GM12801 (cell line): ENCODE results near the gene METTL8.

ENCODE experiments used
- TF ChIP-seq, protein P1 (sequence below): IDR thresholded peaks from one replicate; pipeline ENCODE4 v1.5.1; 2011; ENCODE audit warnings: control low read depth; ENCODE audit not compliant: insufficient read length; ENCODE audit errors: extremely low read depth

METTL8 gene

DNA sequence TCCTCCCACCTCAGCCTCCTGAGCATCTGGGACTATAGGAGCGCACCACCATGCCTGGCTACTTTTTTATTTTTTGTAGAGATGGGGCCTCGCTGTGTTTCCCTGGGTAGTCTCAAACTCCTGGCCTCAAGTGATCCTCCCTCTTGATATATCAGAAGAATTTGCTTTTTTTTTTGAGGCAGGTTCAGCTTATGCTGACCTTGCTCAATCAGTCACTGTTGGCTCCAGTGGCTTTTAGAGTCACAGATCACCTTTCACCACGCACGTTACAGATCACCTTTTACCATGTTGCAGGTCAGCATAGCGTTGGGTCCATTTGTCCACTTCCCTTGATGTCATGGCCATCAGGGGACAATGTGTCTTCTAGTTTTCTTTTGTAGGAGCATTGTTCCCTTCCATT, 36.3 kb upstream of the METTL8 start:
- TF ChIP-seq, protein P1, sequence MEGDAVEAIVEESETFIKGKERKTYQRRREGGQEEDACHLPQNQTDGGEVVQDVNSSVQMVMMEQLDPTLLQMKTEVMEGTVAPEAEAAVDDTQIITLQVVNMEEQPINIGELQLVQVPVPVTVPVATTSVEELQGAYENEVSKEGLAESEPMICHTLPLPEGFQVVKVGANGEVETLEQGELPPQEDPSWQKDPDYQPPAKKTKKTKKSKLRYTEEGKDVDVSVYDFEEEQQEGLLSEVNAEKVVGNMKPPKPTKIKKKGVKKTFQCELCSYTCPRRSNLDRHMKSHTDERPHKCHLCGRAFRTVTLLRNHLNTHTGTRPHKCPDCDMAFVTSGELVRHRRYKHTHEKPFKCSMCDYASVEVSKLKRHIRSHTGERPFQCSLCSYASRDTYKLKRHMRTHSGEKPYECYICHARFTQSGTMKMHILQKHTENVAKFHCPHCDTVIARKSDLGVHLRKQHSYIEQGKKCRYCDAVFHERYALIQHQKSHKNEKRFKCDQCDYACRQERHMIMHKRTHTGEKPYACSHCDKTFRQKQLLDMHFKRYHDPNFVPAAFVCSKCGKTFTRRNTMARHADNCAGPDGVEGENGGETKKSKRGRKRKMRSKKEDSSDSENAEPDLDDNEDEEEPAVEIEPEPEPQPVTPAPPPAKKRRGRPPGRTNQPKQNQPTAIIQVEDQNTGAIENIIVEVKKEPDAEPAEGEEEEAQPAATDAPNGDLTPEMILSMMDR = no peak

DNA sequence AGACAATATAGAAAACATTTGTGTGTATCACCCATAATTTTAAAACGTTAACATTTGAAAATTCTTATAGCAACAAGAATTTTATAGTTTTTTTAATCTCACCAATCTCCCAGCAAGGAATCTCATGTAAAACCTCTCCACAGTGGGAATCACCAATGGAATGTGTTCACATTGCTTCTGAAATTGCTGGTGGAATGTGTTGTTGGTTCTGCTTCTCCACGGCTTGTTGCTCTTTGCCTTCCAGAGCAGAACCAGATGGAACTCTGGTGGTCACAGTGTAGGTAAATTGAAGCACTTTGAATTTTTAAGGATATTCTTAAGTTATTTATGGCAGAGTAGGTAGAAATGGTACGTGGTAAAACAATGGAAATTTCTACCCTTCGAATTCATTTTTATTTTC, 35.4 kb upstream of the METTL8 start:
- TF ChIP-seq, protein P1 = no peak

DNA sequence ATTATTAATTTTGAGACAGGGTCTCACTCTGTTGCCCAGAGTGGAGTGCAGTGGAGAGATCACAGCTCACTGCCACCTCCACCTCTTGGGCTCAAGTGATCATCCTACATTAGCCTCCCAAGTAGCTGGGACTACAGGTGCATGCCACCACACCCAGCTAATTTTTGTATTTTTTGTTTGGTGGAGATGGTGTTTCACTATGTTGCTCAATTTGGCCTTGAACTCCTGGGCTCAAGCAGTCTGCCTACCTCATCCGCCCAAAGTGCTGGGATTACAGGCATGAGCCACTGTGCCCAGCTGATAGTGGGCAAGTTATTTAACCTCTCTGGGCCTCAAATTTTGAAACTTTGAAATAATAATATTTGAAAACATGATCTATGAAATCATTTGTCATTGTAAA, 26.7 kb upstream of the METTL8 start:
- TF ChIP-seq, protein P1 = no peak

DNA sequence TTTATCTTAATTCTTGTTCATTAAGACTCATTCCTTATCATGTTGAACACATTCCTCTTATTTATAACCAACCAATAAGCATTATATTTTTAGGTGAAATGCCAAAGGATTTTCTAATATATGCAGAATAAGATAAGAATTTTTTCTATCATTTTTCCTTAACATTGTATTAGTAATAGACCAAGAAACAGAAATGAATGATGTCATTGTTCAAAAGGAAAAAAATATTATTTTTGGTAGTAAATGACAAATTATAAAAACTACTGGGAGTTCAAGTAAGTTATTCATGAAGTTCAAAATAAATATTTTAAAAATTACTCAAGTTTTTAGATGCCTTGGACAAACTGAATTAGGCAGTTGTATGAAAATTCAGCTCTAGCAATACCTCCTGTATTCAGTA, 25.7 kb upstream of the METTL8 start:
- TF ChIP-seq, protein P1 = no peak

DNA sequence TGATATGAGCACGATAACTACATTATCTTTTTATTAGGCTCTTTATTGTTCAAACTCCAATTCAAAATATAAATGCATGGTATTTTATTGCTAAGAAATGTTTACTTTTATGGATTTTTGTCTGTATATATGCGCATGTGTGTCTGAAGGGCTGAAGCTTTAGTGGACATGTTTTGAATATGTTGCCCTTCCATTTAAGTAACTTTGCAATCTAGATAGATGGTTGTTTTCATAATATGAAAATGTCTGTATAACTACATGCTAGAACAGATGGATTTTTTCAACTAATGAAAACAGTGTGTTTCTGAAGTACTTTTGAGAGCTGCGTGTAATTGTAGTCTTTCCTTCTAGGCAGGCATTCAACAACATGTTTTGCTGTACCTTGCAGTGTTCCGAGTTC, 19.0 kb upstream of the METTL8 start:
- TF ChIP-seq, protein P1 = no peak

DNA sequence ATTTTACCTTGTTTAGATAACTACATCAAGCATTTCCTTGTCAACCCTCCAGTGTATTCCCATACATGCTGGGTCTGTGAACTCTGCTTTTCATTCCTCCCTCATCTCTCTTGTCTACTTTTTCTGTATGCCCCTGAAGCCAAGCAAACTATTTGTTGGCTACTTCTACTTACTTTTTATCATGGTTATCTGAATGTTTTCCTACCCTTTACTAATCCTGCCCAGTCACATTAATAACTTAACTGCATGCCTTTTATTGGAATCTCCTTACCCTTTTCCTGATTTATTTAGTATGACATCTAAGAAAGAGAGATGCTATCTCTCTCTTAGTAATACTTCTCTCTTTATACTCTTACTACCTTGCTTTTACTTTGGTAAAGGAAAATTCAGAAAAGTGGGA, 17.3 kb upstream of the METTL8 start:
- TF ChIP-seq, protein P1 = no peak

DNA sequence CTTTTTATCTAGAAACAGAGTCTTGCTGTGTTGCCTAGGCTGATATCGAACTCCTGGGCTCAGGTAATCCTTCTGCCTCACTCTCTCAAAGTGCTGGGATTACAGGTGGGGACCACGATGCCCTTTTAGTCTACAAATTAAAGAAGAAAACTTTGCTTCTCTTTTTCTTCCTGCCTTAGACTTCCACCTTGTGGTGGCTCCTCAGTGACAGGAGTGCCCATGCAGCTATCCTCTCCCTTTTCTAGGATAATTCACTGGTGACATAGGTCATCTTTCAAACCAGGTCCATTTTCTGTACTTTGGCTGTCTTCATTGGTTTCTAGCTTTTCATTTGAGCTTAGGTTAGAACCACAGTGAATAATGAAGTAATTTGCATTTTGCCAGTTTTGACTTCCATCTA, 13.9 kb upstream of the METTL8 start:
- TF ChIP-seq, protein P1 = no peak

DNA sequence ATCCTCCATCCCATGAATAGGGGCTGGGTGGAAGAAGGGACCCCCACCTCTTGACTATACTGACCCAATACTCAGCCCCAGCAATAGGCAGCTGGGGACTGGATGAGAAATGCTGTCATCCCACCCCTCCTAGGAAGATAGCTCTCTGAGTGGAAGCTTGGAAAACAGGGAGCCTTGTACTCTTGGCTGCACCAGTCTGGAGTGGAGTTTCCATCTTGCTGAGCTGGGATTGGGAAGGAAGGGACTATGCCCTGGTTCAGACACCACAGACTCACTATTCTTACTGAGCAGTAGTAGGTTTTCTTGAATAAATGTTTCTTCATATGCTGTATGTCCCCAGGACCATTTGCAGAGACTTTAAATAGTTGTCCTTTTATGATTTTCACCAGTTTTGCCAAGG, 7.7 kb upstream of the METTL8 start:
- TF ChIP-seq, protein P1 = no peak
